Measurements from ENCODE around the gene FNDC10.

DNA sequence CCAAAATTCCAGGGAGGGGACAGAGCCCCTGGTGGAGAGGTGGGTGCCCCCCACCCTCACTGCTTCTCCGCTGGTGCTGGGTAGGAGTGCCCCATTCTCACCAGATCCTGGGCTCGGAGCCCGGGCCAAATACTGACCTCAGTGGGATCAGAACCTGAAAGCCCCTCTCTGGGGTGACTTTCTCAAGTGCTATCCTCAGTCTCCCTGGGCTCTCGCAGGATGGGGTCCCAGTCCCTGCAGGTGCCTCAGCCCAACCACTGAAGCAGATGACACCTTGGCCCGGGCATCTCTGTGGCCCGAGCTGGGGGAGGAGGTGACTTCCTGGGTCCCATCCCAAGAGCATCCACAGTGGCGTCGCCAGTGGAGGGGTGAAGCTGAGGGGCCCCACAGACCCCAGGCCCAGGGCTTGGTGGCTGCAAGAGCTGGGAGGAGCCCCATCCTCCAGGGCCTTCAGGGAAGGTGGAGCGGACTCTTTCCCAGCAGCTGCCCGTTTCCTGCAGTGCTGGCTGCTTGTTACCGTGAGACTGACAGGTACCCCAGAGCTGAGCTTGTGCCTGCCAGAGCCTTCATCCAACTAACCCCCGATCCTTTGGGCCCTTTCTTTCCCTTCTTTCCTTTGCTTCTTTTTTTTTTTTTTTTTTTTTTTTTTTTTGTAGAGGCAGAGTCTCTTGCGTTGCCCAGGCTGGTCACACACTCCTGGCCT, 3.9 kb upstream of the FNDC10 start:
- TF ChIP-seq, protein P1, sequence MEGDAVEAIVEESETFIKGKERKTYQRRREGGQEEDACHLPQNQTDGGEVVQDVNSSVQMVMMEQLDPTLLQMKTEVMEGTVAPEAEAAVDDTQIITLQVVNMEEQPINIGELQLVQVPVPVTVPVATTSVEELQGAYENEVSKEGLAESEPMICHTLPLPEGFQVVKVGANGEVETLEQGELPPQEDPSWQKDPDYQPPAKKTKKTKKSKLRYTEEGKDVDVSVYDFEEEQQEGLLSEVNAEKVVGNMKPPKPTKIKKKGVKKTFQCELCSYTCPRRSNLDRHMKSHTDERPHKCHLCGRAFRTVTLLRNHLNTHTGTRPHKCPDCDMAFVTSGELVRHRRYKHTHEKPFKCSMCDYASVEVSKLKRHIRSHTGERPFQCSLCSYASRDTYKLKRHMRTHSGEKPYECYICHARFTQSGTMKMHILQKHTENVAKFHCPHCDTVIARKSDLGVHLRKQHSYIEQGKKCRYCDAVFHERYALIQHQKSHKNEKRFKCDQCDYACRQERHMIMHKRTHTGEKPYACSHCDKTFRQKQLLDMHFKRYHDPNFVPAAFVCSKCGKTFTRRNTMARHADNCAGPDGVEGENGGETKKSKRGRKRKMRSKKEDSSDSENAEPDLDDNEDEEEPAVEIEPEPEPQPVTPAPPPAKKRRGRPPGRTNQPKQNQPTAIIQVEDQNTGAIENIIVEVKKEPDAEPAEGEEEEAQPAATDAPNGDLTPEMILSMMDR (IDR thresholded peaks at IDR 0.05): no peak
- TF ChIP-seq POLR2A (IDR thresholded peaks at IDR 0.05): no peak
